SK-N-SH (cell line): ENCODE results near the gene MACROD2. TPM values are rescaled to one million over a fixed set of nuclear protein-coding genes. Genes with fewer than 3 reads are reported as not detected.

ENCODE experiments used
- CTCF ChIA-PET: fragments of 300-600, 350-600 bp; formaldehyde crosslinking; extraction: SDS; loops from one replicate; lab custom pipeline; 2021; lab: Yijun Ruan, JAX
- POLR2A ChIA-PET: fragments of 350-600 bp; sonication (Branson Sonifier 250); formaldehyde crosslinking; extraction: SDS; loops from one replicate; lab custom pipeline; 2020; ENCODE audit warnings: antibody characterized with exemption, inconsistent platforms; lab: Yijun Ruan, JAX
- DNase-seq: peaks from one replicate; pipeline ENCODE4 v3.0.0; 2012
- H2AFZ ChIP-seq: fragments of 200-600 bp; sonication (generic); 2 replicates; pipeline ENCODE4 v1.8.1; 2016; ENCODE audit warnings: antibody characterized with exemption, mild to moderate bottlenecking, low read depth
- H3F3A ChIP-seq: fragments of 200-600 bp; sonication (generic); replicated peaks from 2 replicates; pipeline ENCODE3; 2016; ENCODE audit warnings: antibody characterized with exemption, mild to moderate bottlenecking; ENCODE audit not compliant: insufficient read depth
- H3K27ac ChIP-seq, 2 experiments: fragments of 200-500 bp in 1 of 2; fragments of 200-600 bp in 1 of 2; sonication (Bioruptor generic) in 1 of 2; sonication (generic), shearing (Covaris generic) in 1 of 2; 2 replicates each; pipeline versions ENCODE4 v1.5.1 to v1.6.1; 2014 to 2016; ENCODE audit warnings: low read depth in 2 of 2, inconsistent platforms in 1 of 2, low read length in 1 of 2, mild to moderate bottlenecking in 1 of 2, mixed read lengths in 1 of 2
- H3K27me3 ChIP-seq: fragments of 200-600 bp; sonication (generic), shearing (Covaris generic); 2 replicates; pipeline ENCODE4 v1.6.1; 2016; ENCODE audit warnings: mixed run types; ENCODE audit not compliant: insufficient read depth
- H3K36me3 ChIP-seq, 2 experiments: fragments of 200-500 bp in 1 of 2; fragments of 200-600 bp in 1 of 2; sonication (Bioruptor generic) in 1 of 2; sonication (generic) in 1 of 2; replicated peaks in 1 of 2; 2 replicates each; pipeline versions ENCODE3 to v1.5.1; 2014 to 2016; ENCODE audit warnings: low read length in 1 of 2, mild to moderate bottlenecking in 1 of 2; ENCODE audit not compliant: insufficient read depth in 2 of 2, control insufficient read depth in 1 of 2
- H3K4me1 ChIP-seq, 2 experiments: fragments of 200-500 bp in 1 of 2; fragments of 200-600 bp in 1 of 2; sonication (Bioruptor generic) in 1 of 2; sonication (generic), shearing (Covaris generic) in 1 of 2; 2 replicates each; pipeline versions ENCODE4 v1.5.1 to v1.6.1; 2014 to 2016; ENCODE audit warnings: low read depth in 1 of 2, low read length in 1 of 2, mixed run types in 1 of 2; ENCODE audit not compliant: insufficient read depth in 2 of 2, control insufficient read depth in 1 of 2
- H3K4me2 ChIP-seq: fragments of 200-600 bp; sonication (generic), shearing (Covaris generic); 2 replicates; pipeline ENCODE4 v1.6.1; 2017; ENCODE audit warnings: mixed run types
- H3K4me3 ChIP-seq, 2 experiments: fragments of 200-500 bp in 1 of 2; fragments of 200-600 bp in 1 of 2; sonication (Bioruptor generic) in 1 of 2; sonication (generic), shearing (Covaris generic) in 1 of 2; 2 replicates each; pipeline versions ENCODE4 v1.5.1 to v1.8.1; 2014 to 2016; ENCODE audit warnings: low read depth in 2 of 2, inconsistent platforms in 1 of 2, low read length in 1 of 2, mild to moderate bottlenecking in 1 of 2, mixed read lengths in 1 of 2, moderate library complexity in 1 of 2
- H3K79me2 ChIP-seq: fragments of 200-600 bp; sonication (generic); 2 replicates; pipeline ENCODE4 v1.8.1; 2017; ENCODE audit warnings: mild to moderate bottlenecking; ENCODE audit not compliant: insufficient read depth
- H3K9ac ChIP-seq: fragments of 200-600 bp; sonication (generic); 2 replicates; pipeline ENCODE4 v1.6.1; 2017; ENCODE audit warnings: mixed run types
- H3K9me2 ChIP-seq: fragments of 200-600 bp; sonication (generic); 2 replicates; pipeline ENCODE4 v1.6.1; 2017; ENCODE audit warnings: mixed run types
- H3K9me3 ChIP-seq: fragments of 200-600 bp; sonication (generic); 2 replicates; pipeline ENCODE4 v1.6.1; 2017; ENCODE audit warnings: mixed run types, mild to moderate bottlenecking, moderate library complexity
- H4K20me1 ChIP-seq: fragments of 200-600 bp; sonication (generic); 2 replicates; pipeline ENCODE4 v1.6.1; 2017; ENCODE audit warnings: mild to moderate bottlenecking, mixed run types; ENCODE audit not compliant: insufficient read depth
- CHD2 ChIP-seq: fragments of 150-350 bp; IDR thresholded peaks from 2 replicates; pipeline ENCODE4 v1.6.1; 2018; ENCODE audit warnings: low read length; ENCODE audit not compliant: partially characterized antibody
- ELF1 ChIP-seq: IDR thresholded peaks from 2 replicates; pipeline ENCODE4 v1.4.0; 2012
- TAF1 ChIP-seq: IDR thresholded peaks from 2 replicates; pipeline ENCODE4 v1.6.1; 2012; ENCODE audit warnings: low read depth, mild to moderate bottlenecking, low read length, moderate library complexity, borderline replicate concordance
- TEAD4 ChIP-seq: IDR thresholded peaks from 2 replicates; pipeline ENCODE4 v1.4.0; 2012; ENCODE audit warnings: mild to moderate bottlenecking, borderline replicate concordance; ENCODE audit not compliant: insufficient read depth
- WGBS: methylation state at CpG from one replicate; pipeline ENCODE4 v1.1.6; 2017; ENCODE audit warnings: low lambda C conversion rate; 5-methylcytosine and 5-hydroxymethylcytosine counted together
- polyA plus RNA-seq, 3 experiments: library from polyadenylated mRNA; depleted of rRNA; stranded (reverse); fragments of >200 nt; gene quantifications; 2 replicates each; pipeline ENCODE4 v1.2.3, GENCODE V29; 2012
- TF ChIP-seq, protein P1 (sequence below): IDR thresholded peaks from 2 replicates; pipeline ENCODE4 v1.4.0; 2012; ENCODE audit warnings: low read depth, borderline replicate concordance
- TF ChIP-seq, protein P2 (sequence below): fragments of 200-600 bp; sonication (generic); IDR thresholded peaks from 2 replicates; pipeline ENCODE4 v1.6.1; 2017; ENCODE audit warnings: antibody characterized with exemption, mild to moderate bottlenecking, moderate library complexity
- TF ChIP-seq, protein P3 (sequence below): IDR thresholded peaks from 2 replicates; pipeline ENCODE4 v1.6.1; 2012; ENCODE audit warnings: mild to moderate bottlenecking, low read depth, low read length, moderate library complexity
- TF ChIP-seq, protein P4 (sequence below): IDR thresholded peaks from 2 replicates; pipeline ENCODE4; 2012

MACROD2 gene
- polyA plus RNA-seq, 1 of the 3 experiments (the other 2 are of a cell fraction) = 0.33 TPM

DNA sequence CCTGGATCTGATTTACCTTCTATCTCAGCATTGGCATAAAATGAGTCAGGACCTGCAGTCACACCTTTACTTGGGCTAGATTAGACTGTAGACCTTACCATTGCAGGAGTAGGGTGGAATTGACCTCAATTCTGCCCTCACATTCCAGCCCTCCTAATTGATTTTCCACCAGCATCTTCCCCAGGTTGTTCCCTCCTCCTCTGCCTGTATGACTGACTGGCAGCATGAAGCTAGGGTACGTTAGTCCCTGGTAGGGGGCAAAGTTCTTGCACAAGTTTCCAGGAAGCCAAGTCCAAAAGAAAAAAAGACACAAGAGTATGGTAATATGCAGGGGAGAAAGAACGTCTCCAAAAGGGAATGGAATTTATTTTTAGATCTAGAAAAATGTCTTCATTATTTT is 567.7 kb downstream of the MACROD2 start:
- TF ChIP-seq, protein P1, sequence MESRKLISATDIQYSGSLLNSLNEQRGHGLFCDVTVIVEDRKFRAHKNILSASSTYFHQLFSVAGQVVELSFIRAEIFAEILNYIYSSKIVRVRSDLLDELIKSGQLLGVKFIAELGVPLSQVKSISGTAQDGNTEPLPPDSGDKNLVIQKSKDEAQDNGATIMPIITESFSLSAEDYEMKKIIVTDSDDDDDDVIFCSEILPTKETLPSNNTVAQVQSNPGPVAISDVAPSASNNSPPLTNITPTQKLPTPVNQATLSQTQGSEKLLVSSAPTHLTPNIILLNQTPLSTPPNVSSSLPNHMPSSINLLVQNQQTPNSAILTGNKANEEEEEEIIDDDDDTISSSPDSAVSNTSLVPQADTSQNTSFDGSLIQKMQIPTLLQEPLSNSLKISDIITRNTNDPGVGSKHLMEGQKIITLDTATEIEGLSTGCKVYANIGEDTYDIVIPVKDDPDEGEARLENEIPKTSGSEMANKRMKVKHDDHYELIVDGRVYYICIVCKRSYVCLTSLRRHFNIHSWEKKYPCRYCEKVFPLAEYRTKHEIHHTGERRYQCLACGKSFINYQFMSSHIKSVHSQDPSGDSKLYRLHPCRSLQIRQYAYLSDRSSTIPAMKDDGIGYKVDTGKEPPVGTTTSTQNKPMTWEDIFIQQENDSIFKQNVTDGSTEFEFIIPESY = no peak
- TF ChIP-seq ELF1 = no peak
- no peak for TF ChIP-seq TEAD4
- TF ChIP-seq TAF1 = no peak
- TF ChIP-seq, protein P2, sequence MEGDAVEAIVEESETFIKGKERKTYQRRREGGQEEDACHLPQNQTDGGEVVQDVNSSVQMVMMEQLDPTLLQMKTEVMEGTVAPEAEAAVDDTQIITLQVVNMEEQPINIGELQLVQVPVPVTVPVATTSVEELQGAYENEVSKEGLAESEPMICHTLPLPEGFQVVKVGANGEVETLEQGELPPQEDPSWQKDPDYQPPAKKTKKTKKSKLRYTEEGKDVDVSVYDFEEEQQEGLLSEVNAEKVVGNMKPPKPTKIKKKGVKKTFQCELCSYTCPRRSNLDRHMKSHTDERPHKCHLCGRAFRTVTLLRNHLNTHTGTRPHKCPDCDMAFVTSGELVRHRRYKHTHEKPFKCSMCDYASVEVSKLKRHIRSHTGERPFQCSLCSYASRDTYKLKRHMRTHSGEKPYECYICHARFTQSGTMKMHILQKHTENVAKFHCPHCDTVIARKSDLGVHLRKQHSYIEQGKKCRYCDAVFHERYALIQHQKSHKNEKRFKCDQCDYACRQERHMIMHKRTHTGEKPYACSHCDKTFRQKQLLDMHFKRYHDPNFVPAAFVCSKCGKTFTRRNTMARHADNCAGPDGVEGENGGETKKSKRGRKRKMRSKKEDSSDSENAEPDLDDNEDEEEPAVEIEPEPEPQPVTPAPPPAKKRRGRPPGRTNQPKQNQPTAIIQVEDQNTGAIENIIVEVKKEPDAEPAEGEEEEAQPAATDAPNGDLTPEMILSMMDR = no peak
- TF ChIP-seq, protein P3, sequence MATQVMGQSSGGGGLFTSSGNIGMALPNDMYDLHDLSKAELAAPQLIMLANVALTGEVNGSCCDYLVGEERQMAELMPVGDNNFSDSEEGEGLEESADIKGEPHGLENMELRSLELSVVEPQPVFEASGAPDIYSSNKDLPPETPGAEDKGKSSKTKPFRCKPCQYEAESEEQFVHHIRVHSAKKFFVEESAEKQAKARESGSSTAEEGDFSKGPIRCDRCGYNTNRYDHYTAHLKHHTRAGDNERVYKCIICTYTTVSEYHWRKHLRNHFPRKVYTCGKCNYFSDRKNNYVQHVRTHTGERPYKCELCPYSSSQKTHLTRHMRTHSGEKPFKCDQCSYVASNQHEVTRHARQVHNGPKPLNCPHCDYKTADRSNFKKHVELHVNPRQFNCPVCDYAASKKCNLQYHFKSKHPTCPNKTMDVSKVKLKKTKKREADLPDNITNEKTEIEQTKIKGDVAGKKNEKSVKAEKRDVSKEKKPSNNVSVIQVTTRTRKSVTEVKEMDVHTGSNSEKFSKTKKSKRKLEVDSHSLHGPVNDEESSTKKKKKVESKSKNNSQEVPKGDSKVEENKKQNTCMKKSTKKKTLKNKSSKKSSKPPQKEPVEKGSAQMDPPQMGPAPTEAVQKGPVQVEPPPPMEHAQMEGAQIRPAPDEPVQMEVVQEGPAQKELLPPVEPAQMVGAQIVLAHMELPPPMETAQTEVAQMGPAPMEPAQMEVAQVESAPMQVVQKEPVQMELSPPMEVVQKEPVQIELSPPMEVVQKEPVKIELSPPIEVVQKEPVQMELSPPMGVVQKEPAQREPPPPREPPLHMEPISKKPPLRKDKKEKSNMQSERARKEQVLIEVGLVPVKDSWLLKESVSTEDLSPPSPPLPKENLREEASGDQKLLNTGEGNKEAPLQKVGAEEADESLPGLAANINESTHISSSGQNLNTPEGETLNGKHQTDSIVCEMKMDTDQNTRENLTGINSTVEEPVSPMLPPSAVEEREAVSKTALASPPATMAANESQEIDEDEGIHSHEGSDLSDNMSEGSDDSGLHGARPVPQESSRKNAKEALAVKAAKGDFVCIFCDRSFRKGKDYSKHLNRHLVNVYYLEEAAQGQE = no peak
- TF ChIP-seq CHD2 = no peak
- TF ChIP-seq, protein P4, sequence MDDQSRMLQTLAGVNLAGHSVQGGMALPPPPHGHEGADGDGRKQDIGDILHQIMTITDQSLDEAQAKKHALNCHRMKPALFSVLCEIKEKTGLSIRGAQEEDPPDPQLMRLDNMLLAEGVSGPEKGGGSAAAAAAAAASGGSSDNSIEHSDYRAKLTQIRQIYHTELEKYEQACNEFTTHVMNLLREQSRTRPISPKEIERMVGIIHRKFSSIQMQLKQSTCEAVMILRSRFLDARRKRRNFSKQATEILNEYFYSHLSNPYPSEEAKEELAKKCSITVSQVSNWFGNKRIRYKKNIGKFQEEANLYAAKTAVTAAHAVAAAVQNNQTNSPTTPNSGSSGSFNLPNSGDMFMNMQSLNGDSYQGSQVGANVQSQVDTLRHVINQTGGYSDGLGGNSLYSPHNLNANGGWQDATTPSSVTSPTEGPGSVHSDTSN = no peak
- H3K79me2 ChIP-seq = no peaks in the 10 kb centered on the region; the same call in 1 of the 2 replicates
- DNase-seq = no peak
- H3K9me3 ChIP-seq = no peaks in the 10 kb centered on the region
- 46% methylated on average over 2 of the region's 2 CpGs for WGBS
- H4K20me1 ChIP-seq = no peaks in the 10 kb centered on the region
- no peaks in the 10 kb centered on the region for H3K36me3 ChIP-seq
- no peaks in the 10 kb centered on the region for H3K9me2 ChIP-seq
- H3K9ac ChIP-seq = no peak overlapping the region
- ChIA-PET POLR2A (no interaction called here), CTCF (no interaction called here)
- H3K4me1 ChIP-seq = no peaks in the 10 kb centered on the region
- H2AFZ ChIP-seq = no peak overlapping the region
- no peaks in the 10 kb centered on the region for H3K27me3 ChIP-seq
- H3K27ac ChIP-seq = no peak overlapping the region
- no peak overlapping the region for H3K4me2 ChIP-seq
- no peak overlapping the region for H3K4me3 ChIP-seq
- no peaks in the 10 kb centered on the region for H3F3A ChIP-seq
